NT2/D1 (cell line): Measurements from ENCODE around the gene SLC2A13.
"Not testable (repeated sequence)": the region's sequence is repeated elsewhere in the genome, so short reads cannot be mapped to it uniquely, and the experiment has no call there.

ENCODE experiments used
- DNase-seq: peaks from one replicate; pipeline ENCODE4 v3.0.0-alpha.2; 2011; ENCODE audit warnings: low read depth, low spot score
- H3K27me3 ChIP-seq: 2 replicates; pipeline ENCODE4 v1.6.0; 2011; ENCODE audit warnings: mild to moderate bottlenecking; ENCODE audit not compliant: insufficient read length, insufficient read depth
- H3K36me3 ChIP-seq: 2 replicates; pipeline ENCODE4 v1.6.1; 2011; ENCODE audit warnings: mild to moderate bottlenecking, low read length, mixed read lengths; ENCODE audit not compliant: insufficient read depth, insufficient read length
- H3K4me1 ChIP-seq: 2 replicates; pipeline ENCODE4 v1.5.1; 2011; ENCODE audit not compliant: insufficient read depth, insufficient read length
- H3K4me3 ChIP-seq: 2 replicates; pipeline ENCODE4 v1.5.1; 2011; ENCODE audit warnings: low read depth; ENCODE audit not compliant: insufficient read length
- H3K9ac ChIP-seq: 2 replicates; pipeline ENCODE4 v1.6.0; 2011; ENCODE audit warnings: low read depth; ENCODE audit not compliant: insufficient read length
- H3K9me3 ChIP-seq: 2 replicates; pipeline ENCODE4 v1.5.1; 2011; ENCODE audit warnings: mild to moderate bottlenecking, low read length; ENCODE audit not compliant: insufficient read depth
- SUZ12 ChIP-seq: IDR thresholded peaks from 2 replicates; pipeline ENCODE4 v1.6.1; 2011; ENCODE audit not compliant: insufficient read length, insufficient read depth; ENCODE audit errors: extremely low read depth
- YY1 ChIP-seq: IDR thresholded peaks from 2 replicates; pipeline ENCODE4 v1.6.1; 2011; ENCODE audit not compliant: insufficient read length, insufficient read depth
- ZNF274 ChIP-seq: IDR thresholded peaks from 2 replicates; pipeline ENCODE4 v1.6.1; 2011; ENCODE audit warnings: mild to moderate bottlenecking, low read depth, low read length

The SLC2A13 gene

DNA sequence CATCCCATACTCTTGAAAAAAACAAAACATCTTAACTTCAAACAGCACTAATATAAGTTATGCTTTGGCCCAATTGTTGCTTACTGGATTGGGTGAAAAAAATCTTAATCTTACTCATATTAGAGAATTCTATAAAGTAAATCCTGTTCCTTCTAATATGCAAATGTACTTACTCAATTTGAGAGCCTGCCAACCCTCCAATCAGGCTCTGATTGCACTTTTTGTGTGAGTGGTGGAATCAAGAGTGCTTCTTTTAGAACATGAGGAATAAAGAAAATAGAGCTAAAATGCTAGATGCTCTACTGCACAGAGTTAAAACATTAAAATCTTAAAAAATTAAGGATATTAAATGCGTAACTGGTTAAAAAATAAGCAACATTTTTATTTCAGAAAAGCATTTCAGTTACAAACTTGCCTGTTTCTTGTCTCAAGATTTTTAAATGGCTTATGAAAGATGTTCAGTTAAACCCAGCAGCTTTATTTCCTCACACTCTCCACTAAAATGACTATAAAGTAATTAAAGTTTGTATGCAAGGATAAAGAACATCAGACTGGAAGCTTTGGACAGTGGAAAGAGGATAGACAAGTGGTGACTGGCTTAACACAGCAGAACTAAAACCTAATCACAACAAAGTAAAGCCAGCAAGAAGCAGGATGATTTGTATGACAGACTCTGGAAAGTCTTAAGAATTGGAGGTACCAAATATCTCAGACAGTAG, 177.5 kb downstream of the SLC2A13 start:
- DNase-seq, result no peak
- no peak overlapping the region for H3K4me3 ChIP-seq
- no peaks in the 10 kb centered on the region for H3K36me3 ChIP-seq
- H3K4me1 ChIP-seq, result no peaks in the 10 kb centered on the region
- H3K9ac ChIP-seq, result no peak overlapping the region
- H3K9me3 ChIP-seq, result no peaks in the 10 kb centered on the region
- TF ChIP-seq YY1 (no peak), ZNF274 (no peak), SUZ12 (no peak)
- H3K27me3 ChIP-seq, result no peaks in the 10 kb centered on the region

DNA sequence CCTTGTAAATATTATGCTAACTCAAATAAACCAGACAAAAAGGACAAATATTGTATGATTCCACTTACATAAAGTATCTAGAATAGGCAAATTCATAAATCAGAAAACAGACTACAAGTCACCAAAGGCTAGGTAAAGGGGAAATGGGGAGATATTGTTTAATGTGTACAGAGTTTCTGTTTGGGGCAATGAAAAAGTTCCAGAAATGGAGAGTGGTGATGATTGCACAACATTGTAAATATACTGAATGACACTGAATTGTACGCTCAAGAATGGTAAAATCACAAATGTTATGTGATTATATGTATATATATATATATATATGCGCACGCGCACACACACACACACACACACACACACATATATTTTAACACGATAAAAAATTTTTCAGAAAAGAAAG, 182.5 kb downstream of the SLC2A13 start:
- Histone ChIP-seq H3K36me3 (no peaks in the 10 kb centered on the region), H3K4me3 (no peak overlapping the region), H3K4me1 (no peaks in the 10 kb centered on the region), H3K27me3 (no peaks in the 10 kb centered on the region), H3K9me3 (no peaks in the 10 kb centered on the region), H3K9ac (no peak overlapping the region)
- DNase-seq, result no peak
- no peak for TF ChIP-seq ZNF274
- TF ChIP-seq YY1, result no peak
- TF ChIP-seq SUZ12, result no peak

DNA sequence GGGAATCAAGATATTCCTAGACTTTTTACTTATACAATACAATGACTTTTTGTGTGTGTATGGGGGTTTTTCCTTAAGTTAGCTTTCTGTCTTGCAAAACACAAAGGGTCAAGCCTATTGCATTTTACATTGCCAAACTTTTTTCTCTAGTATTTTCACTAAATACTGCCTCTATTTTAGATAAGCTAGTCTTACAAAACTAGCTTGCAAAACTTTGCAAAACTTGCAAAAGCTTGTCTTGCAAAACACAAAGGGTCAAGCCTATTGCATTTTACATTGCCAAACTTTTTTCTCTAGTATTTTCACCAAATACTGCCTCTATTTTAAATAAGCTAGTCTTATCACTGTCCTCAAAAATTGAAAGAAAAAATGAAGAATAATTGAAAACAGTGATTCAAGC, 183.3 kb downstream of the SLC2A13 start:
- not testable (repeated sequence) for DNase-seq, H3K4me1 ChIP-seq, H3K4me3 ChIP-seq, H3K9me3 ChIP-seq, H3K9ac ChIP-seq, H3K36me3 ChIP-seq, H3K27me3 ChIP-seq

DNA sequence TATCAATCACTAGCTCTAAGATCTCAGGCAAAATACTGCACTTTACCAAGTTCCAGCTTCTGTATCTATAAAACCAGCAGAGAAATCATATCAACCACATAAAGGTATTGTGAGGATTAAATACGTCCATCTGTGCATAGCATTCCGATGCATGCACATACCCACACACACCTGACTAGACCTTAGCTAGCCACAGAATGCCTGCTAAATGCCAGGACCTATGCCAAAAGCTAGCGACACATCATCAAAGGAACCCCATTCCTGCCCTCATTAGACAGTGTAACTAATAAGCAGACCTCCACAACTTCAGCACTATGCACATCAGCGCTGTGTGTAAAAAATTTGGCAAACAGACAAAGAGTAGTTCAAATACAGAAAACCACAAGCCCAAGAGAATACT, 185.2 kb downstream of the SLC2A13 start:
- TF ChIP-seq ZNF274 (no peak), SUZ12 (no peak), YY1 (no peak)

DNA sequence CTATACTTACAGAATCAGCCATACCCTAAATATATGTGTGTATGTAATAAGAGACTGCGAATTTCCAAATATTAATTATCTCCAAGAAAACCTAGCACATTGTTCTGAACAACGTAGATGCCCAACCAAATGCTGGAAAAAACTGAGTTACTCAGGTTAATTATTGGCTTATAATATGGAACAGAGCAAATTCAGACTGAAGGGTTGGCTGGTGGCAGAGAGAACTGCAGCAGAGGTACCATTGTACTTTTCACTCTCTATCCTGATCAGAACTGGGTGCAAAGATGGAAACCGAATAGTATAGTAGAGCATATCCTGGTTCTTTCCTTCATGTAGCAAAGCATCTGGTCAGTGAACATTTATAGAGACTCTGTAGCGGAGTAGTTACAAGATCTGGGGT, 185.7 kb downstream of the SLC2A13 start:
- no peak overlapping the region for H3K4me3 ChIP-seq
- DNase-seq, result no peak
- H3K9ac ChIP-seq, result no peak overlapping the region
- no peaks in the 10 kb centered on the region for H3K9me3 ChIP-seq
- no peaks in the 10 kb centered on the region for H3K27me3 ChIP-seq
- no peaks in the 10 kb centered on the region for H3K36me3 ChIP-seq
- TF ChIP-seq ZNF274 (no peak), SUZ12 (no peak), YY1 (no peak)
- no peaks in the 10 kb centered on the region for H3K4me1 ChIP-seq

More for the DNA sequence above, 185.2 kb downstream of the SLC2A13 start:
- no peaks in the 10 kb centered on the region for H3K27me3 ChIP-seq
- no peaks in the 10 kb centered on the region for H3K36me3 ChIP-seq
- no peaks in the 10 kb centered on the region for H3K4me1 ChIP-seq
- no peaks in the 10 kb centered on the region for H3K9me3 ChIP-seq
- no peak overlapping the region for H3K4me3 ChIP-seq
- H3K9ac ChIP-seq, result no peak overlapping the region
- no peak for DNase-seq

DNA sequence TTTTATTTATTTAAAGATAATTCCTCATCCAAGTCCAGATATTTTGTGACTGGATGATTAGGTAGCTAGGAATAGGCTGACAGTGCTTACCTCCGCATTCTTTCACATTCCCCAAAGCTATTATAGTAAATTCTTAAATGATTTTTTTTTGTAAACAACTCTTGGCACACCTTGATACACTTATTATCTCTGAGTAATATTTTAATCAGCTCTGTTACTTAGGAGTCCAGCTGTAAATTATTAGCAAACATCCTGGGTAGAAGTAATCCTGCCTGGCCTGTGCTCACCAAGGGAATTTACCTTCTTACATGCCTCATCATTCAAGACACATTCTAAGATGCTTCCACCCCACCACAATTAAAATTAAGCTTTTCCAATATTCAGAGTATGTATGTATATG, 186.1 kb downstream of the SLC2A13 start:
- H3K4me1 ChIP-seq, result no peaks in the 10 kb centered on the region
- TF ChIP-seq ZNF274, result no peak
- TF ChIP-seq YY1, result no peak
- no peak for TF ChIP-seq SUZ12
- H3K9ac ChIP-seq, result no peak overlapping the region
- no peak for DNase-seq
- no peak overlapping the region for H3K4me3 ChIP-seq
- no peaks in the 10 kb centered on the region for H3K36me3 ChIP-seq
- no peaks in the 10 kb centered on the region for H3K9me3 ChIP-seq
- H3K27me3 ChIP-seq, result no peaks in the 10 kb centered on the region

DNA sequence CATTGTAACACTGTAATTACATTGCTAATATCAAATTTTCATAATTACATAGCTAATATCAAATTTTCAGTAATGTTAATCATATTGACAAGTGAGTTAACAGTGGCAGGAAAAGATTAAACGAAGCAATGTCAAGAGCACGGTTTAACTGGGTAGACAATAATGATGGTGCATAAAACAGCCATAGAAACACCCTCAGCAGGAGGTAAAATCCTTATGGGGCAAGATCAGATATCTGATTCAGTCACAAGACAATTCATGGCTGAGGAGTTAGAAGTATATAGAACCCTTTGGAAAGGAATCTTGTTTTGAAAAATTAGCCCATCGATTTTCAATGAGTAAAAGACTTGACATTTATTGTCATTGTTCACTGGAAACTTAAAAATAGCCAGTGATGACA, 190.6 kb downstream of the SLC2A13 start:
- TF ChIP-seq SUZ12 (no peak), YY1 (no peak), ZNF274 (no peak)
- no peak for DNase-seq

More for the DNA sequence above, 190.6 kb downstream of the SLC2A13 start:
- Histone ChIP-seq H3K36me3 (no peaks in the 10 kb centered on the region), H3K9ac (no peak overlapping the region), H3K27me3 (no peaks in the 10 kb centered on the region), H3K4me3 (no peak overlapping the region), H3K4me1 (no peaks in the 10 kb centered on the region), H3K9me3 (no peaks in the 10 kb centered on the region)
